ENCODE measurements around the gene PSMD14.

DNA sequence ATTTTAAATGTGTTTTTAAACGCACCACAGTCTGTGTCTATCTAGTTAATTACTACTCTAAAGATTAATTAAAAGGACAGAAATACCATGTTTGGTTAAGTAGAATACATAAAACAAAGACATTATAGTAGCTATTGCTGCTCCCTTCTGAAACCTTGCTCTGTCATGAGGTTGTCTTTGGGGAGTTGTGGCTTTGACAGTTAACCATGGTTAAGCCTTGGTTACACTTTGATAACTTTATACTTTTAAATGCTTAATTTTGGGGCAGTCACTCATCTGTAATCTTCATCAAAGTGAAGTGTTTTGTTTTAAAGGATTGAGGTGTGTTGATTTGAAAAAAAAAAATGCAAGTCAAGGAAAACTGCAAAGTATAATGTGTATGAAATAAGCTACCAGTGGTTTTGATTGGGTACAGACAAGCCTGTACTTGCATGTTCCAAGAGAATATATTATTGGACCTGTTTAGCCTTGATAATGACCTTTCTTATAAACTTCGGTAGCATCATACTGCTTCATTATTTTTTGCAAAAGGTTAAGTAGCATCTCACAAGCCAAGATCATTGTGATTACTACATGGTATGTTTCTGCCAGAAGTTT is 78.1 kb downstream of the PSMD14 start:
- TF ChIP-seq, protein P1, sequence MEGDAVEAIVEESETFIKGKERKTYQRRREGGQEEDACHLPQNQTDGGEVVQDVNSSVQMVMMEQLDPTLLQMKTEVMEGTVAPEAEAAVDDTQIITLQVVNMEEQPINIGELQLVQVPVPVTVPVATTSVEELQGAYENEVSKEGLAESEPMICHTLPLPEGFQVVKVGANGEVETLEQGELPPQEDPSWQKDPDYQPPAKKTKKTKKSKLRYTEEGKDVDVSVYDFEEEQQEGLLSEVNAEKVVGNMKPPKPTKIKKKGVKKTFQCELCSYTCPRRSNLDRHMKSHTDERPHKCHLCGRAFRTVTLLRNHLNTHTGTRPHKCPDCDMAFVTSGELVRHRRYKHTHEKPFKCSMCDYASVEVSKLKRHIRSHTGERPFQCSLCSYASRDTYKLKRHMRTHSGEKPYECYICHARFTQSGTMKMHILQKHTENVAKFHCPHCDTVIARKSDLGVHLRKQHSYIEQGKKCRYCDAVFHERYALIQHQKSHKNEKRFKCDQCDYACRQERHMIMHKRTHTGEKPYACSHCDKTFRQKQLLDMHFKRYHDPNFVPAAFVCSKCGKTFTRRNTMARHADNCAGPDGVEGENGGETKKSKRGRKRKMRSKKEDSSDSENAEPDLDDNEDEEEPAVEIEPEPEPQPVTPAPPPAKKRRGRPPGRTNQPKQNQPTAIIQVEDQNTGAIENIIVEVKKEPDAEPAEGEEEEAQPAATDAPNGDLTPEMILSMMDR (conservative IDR thresholded peaks at IDR 0.05 in 1 of 2, IDR thresholded peaks at IDR 0.05 in 1 of 2; ENCODE audit: low read depth in 1 of 2, low read length in 2 of 2) = no peak
- TF ChIP-seq EZH2 (IDR thresholded peaks at IDR 0.05; ENCODE audit: low read length, missing control alignments) = no peak

All from fibroblast of lung (primary cell).